HG03066 (cell line): ENCODE results near the gene ARMH3.
"Not testable (repeated sequence)": the region's sequence is repeated elsewhere in the genome, so short reads cannot be mapped to it uniquely, and the experiment has no call there.

Experiments used
- ATAC-seq: cut with Tn5 transposase; IDR thresholded peaks from one replicate; pipeline ENCODE4 v1.9.1; 2021; ENCODE audit warnings: low read depth; ENCODE audit not compliant: unreplicated experiment

ARMH3 gene

DNA sequence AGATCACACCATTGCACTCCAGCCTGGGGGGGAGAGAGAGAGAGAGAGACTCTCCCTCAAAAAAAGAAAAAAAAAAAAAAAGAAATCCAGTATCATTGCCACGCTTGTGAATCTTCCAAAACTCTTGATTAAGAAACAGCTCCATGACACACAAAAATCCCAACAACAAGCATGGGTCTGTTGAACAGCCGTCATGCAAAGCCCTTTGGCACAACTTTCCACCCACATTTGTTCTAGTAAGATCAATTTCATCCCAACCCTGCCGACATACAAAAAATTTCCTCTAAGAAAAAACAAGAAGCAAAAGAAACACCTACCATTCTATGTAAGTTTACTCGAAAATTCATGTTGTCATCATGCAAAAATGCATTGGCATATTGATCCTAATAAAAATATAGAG lies 62.8 kb downstream of the ARMH3 start:
- ATAC-seq = no peak

DNA sequence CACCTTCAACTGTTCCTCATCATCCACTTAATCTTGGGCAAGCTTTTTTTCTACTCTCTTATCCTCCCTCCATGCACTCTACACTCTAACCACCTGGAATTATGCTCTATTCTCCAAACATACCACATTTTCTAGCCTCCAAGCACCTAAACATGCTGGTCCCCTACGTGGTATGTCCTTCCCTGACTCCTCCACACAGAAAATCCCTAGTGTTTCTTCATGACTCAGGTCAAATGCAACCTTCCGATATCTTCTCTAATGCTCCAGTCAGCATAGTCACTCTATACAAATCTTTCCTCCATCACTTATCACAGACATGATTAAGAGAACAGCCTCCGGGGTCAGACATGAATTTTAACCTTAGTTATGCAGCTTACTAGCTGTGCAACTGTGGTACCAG lies 68.8 kb downstream of the ARMH3 start:
- no peak for ATAC-seq

DNA sequence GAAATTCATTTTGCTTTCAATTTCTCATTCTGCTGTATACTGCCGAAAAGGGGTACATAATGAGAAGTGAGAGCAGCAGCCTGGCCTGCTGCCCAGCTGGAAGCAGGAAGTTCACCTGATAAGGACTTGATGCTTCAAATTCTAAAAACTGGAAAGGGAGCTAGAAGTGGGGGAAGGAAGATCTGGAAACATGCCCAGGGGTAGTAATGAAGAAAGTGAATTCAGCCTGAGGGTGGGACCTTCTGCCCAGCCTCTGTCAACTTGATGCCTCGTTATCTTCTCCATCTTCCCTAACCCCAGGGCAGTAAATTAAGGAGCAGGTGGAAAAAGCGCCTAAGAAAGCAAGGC lies 69.4 kb downstream of the ARMH3 start:
- no peak for ATAC-seq

DNA sequence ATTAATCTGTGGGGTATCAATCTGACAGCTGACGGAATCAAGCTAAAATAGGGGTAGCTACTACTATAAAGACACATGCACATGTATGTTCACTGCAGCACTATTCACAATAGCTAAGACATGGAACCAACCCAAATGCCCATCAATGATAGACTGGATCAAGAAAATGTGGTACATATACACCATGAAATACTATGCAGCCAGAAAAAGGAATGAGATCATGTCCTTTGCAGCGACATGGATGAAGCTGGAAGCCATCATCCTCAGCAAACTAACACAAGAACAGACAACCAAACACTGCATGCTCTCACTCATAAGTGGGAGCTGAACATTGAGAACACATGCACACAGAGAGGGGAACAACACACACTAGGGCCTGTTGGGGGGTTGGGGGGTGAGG lies 75.3 kb downstream of the ARMH3 start:
- not testable (repeated sequence) for ATAC-seq

DNA sequence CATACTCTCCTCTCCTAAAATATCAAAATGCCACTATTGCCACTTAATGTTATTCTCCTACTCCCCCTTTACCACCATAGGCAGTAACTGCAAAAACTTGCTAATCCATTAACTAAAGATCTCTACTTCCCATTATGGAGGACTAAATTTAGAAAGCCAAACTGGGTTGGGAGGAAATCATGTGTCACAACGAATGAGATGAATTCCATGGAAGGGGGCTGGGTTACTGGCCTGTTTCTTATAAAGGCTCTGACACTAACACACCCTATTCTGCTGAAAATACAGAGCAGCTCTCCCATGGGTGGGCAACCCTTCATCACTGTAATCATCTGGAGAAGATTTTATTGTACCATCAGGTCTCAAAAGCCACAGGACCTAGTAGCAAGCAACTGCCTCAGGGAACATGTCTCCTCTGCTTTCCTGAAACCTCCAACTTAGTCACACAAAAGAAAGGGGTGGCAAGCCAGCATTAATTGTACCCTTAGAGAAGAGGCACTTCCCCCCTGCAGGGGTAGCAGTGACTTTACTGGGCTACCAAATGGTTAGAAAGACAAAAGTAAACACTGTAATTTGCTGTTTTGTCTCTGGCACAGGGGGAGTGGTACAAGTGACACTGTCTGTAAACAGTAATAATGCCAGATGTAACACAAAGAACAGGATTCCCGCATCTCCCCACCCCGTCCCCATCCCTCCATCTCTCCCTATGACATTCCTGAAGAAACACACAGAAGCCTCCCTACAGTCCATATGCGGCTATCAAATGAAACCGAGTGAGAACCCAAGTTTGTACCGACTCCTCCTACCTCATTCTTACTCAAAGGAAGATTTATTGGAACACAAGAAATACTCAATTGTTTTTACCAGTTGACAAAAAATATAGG lies 81.6 kb downstream of the ARMH3 start:
- no peak for ATAC-seq

DNA sequence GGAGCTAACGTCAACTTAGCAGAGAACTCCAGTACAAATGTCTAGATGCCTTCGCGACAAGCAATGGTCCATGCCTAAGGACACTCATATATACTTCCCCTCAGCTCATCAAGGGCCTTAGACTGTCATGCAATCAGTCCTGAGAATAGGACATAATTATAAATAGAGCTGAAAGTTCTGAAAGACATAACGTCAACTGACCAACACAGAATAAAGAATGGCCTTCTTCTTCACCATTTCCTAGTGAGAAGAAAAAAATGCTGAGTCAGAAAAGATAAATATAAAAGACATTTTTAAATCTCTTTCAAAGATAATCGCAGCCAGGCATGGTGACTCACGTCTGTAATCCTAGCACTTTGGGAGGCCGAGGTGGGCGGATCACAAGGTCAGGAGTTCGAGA lies 83.2 kb downstream of the ARMH3 start:
- ATAC-seq = no peak

DNA sequence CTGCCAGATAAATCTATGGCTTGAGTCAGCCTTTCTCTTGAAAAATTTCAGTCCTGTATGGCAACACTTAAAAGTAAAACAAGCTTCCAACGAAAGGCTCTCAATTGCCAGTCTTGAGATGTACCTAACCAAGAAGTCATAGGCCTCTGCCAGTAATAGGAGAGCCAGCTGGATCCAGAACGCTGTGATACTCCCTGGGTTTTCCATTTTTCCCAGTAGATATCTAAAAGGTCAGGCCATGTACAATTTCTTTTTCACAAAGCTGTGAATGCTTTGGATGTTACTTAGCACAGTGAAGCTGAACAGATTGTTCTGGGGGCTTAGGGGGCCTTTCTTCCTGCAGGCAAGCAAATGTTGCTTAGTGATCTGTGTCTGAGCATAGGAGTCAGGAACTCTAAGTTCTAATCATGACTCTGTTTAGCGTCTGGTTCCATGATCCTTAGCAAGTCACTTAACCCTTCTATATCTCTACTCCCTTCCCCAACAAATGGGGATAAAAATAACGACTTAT lies 86.5 kb downstream of the ARMH3 start:
- no peak for ATAC-seq

DNA sequence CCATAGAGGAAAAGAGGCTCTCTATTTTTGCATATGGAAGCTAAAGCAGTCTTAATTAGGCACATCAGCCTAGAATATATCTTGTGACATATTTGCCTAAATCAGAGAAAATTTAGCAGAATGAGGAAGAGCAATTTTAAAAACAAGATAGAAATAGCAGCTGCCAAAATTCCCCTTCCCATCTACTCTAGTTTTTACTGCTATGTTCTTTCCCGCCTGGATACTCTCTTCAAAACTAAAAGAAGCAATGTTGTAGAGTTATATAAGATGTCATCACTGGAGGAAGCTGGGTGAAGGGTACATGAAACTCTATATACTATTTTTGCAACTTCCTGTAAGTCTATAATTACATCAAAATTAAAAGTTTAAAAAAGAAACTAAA lies 87.0 kb downstream of the ARMH3 start:
- ATAC-seq = no peak

DNA sequence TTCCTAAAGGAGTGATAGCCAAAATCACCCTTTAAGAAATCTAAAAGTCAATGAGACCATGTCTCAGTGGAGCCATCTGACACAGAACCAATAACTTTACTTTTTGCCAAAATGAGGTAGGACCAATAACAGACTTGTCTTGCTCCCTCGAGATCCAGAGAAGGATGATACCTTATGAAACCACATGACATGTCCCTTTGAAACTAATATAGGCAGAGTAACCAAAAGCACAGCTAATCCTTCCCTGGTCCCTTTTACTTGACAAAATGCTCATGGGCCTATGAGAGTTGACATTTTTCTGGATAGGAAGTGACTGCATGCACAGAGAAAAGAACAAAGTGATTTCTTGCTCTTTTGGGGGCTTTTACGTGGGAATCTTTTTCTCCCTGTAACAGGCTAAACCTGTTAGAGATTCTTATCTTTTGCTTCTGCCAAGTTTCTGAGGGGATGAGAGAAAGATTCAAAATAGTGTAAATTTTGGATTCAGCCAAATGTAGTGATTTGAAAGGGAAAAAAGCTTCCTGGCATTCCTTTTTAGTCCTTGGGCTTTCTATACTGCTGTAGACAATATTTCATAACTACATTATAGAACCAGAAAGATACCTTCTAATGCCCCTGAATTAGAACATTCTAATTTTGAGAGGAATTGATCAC lies 87.6 kb downstream of the ARMH3 start:
- no peak for ATAC-seq

DNA sequence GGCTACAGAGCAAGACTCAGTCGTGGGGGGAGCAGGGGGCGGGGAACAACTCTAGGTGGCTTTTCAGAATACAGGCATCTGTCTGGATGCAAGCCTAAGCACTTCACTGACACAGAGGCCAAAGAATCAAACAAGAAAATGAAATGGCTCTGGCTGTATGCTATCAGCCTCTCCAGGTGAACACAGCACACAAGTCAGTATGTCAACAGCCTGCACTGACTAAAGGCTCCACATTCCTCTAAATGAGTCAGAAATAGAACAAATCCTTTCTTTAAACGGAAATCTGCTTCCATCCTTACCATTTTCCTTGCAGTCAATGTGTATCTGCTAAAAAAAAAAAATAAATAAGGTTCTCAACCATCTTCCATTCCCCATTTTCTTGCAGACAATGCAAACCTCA lies 88.3 kb downstream of the ARMH3 start:
- no peak for ATAC-seq

DNA sequence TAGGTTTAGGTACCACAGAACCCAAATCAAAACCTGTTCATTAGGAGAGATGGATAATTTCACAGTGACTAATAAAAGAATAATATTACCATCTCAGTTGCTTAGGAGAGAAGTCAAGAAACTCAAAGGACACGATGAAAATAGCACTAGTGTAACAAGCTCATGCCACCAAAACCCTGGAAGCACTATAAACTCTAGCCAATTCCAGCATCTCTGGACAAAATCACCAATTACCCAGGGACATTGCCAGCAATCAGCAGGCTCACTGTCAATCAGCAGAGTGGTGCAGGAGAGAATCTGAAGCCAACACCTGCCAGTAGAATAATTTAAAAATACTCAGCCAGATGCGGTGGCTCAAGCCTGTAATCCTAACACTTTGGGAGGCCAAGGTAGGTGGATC lies 88.9 kb downstream of the ARMH3 start:
- no peak for ATAC-seq

DNA sequence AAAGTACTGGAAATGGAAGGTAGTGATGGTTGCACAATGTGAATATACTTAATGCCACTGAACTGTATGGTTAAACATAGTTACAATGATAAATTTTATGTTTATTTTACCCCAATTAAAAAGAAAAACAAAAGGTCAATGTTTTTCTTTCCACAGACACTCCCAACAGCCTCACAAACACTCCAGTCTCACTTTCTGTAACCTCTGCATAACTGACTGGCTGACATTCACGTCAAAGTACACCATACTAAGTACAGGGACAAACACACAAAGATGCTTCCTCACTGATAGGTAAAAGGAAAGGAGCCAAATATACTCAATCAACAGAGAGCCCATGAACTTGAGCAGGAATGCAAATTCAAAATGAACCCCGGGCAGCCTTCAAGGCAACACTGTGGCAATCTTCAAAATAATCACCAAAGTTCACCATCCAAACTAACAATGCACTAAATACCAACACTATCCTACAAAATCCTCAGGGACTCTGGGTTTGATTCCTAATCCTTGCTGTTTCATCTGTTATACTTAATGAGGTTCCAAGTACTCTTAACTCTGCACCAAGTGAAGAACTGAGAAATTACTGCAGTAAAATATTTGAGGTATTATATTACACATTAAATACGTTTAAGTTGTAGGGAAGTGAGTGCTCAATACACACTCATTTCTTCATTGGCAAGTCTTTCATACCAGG lies 90.8 kb downstream of the ARMH3 start:
- ATAC-seq = no peak

DNA sequence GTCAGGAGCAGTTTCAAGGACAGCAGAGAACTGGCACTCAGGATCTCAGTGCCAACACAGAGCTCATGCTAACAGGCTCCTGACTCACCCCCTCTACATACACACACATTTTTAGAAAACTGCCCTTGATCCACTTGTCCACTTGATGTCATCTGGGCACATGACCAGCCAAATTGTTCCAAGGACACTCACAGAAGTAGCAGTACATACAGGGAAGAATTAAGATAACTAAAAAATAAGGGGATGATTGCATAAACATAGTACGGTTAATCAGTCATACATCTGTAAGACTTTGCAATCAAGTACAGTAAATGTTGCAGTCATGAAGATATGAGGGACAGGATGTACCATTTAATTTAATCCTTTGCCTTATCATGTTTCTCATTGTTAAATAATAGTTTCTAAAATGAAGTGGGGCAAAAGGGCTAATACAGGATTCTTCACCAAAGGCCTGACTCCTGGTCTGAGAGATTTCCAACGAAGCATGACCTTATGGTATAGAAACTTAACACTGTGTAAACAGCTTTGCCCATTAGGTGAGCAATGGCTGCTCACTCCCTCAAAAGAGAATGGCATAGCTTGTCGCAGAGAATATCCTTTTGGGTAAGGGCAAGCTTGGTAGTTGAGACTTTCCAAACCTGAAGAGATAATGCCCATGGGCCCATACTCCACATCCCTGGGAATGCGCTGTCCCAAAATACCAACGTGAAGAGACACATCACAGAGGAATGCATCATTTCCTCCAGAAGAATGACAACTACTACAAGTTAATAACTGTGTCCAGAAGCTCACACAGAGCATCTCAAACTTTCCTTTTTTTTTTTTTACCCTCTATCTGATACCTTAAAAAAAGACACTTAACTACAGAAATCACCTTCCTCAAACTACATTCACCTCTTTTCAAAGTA lies 94.1 kb downstream of the ARMH3 start:
- ATAC-seq = no peak

DNA sequence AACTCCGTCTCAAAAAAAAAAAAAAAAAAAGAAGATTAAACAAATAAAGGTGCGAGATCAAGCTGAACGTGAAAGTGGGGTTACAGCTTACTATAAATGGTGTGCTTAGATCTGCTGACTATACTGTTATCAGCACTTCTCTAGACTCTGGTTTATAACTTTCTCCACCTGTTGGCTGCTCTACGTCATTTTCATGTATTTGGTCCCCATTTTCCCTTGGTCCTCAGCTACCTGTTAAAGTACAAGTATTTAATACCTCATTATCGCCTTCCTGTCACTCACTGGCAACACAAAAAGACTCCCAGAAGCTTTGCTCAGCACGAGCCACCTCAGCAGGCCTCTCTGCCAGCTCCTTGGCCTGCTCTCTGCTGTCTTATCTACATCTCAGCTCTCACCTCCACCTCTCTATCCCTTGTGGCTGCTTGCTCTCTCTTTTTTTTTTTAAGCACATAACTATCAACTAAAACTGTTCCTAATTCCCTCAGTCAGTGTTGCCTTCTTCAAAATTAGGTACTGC lies 95.0 kb downstream of the ARMH3 start:
- no peak for ATAC-seq

DNA sequence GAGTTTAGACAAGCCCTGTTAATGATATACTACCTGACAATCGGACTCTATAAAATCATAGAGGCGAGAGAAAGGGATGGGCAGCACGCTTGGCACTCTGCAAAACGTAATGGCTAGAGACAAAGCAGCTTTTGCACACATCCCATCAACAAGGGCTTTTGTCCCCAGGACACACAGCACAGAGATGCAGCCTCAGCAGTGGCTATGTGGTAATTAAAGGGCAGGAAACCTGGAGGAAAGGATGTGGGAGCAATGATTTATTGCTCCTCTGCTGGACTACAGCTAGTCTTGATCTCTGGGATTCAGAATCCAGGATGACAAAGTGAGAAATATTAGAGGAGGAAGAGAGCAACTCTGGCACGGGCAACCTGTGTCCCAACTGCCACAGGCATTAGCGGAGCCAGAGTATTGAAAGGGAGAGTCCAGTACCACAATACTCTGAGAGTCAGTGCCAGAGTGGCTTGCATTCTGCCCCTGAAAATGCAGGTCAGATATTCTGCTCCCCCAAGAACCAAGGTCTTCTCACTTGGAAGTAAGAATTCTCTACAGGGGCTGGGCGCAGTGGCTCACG lies 96.5 kb downstream of the ARMH3 start:
- no peak for ATAC-seq

DNA sequence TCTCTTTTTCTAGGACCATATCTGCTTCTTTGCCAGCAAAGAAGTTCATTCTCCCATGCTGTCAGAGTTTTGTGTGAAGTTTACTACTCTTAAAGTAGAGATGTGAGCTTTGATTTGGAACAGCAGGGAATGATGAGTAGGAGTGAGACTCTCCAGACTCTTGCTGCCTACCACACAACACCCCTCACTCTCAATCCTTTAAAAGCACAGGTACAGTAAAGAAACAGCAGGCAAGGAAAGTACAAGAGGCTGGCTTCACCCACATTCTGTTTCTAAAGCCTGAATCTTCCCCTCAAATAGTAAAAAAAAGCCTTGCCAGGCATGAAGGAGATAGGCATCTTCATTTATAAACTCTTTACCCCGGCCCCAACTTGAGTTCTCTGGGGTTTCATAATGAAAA lies 97.3 kb downstream of the ARMH3 start:
- ATAC-seq = no peak

DNA sequence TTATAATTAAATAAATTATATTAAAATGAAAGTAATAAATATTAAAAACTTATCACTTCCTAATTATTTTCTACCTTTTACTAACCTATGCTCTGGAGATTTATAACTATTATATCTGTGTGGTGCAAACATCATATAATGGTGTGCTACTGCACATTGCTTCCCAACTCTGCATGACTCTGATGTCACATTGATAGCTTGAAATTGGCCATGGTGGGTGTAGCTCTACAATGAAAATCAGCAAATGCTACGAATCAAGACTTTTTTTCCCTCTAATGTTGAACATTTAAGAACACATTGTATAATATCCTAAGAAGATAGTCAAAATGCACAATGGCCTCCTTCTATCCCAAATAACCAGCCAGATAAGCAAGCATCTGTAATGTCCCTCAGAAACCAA lies 99.1 kb downstream of the ARMH3 start:
- no peak for ATAC-seq

DNA sequence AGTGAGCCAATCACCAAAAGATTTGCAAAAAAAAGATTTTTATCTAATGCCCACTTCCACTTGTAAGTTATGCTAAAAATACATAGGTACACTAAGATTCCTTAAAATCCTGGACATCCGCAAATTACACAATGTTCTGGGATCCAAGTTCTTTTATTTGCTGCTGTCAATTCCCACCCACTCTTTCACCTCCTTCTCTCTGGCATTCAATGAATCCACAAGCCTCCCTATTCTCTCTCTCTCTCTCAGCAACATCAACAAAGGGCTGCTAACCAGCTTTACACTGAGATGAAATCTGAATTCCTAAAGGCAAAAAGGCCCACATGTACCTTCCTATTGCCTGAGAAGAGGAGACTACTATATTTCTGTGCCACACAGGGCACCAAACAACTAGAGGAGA lies 99.9 kb downstream of the ARMH3 start:
- no peak for ATAC-seq

DNA sequence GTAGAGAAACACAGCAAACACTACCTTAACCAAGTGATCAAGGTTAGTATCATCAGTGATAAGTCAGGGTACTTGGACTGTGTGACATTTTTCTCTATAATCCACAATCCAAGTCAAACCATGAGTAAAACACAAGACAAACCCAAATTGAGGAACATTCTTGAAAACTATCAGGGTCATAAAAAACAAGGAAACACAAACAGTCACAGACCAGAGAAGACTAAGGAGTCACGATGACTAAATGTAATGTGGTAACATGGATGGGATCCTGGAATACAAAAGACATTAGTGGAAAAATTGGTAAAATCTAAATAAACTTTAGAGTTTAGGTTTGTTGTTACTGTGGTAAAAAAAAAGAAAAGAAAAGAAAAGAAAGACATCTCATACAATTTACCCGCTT lies 103.8 kb downstream of the ARMH3 start:
- no peak for ATAC-seq

DNA sequence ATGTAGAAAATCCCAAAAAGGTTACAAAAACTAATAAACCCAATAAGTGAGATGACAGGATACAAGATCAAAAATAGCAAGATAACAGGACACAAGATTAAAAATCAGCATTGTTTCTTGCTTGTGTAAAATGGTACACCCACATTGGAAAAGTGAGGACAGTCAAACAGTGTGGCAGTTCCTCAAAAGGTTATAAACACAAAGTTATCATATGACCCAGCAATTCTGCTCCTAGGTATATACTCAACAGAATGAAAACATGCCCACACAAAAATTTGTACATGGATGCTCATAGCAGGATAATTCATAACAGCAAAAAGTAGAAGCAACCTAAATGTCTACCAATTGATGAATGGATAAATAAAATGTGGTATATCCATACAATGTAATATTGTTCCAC lies 105.8 kb downstream of the ARMH3 start:
- ATAC-seq = no peak
